NCI-H748 (cell line): Measurements from ENCODE around the gene EN2.

Experiments used
- DNase-seq: peaks from one replicate; lab custom pipeline; 2025; ENCODE audit not compliant: unreplicated experiment; lab: John Stamatoyannopoulos, UW

The EN2 gene

GRCh38 chr7:155507576-155507975 lies 49.6 kb downstream of the EN2 start:
- no peak for DNase-seq

GRCh38 chr7:155508376-155509358 lies 50.7 kb downstream of the EN2 start:
- no peak for DNase-seq

- no peak for DNase-seq
Observed at GRCh38 chr7:155509359-155509724, 51.4 kb downstream of the EN2 start.

- DNase-seq: no peak
Observed at GRCh38 chr7:155509725-155510551, 52.0 kb downstream of the EN2 start.

GRCh38 chr7:155510975-155511701 lies 53.2 kb downstream of the EN2 start:
- DNase-seq: no peak

GRCh38 chr7:155511702-155511996 lies 53.7 kb downstream of the EN2 start:
- no peak for DNase-seq

- DNase-seq: no peak
Observed at GRCh38 chr7:155512246-155512887, 54.4 kb downstream of the EN2 start.

GRCh38 chr7:155513543-155514285 lies 55.8 kb downstream of the EN2 start:
- DNase-seq: no peak

- DNase-seq: no peak
Observed at GRCh38 chr7:155514296-155514695, 56.4 kb downstream of the EN2 start.
